ENCODE measurements around the gene TENM4.

DNA sequence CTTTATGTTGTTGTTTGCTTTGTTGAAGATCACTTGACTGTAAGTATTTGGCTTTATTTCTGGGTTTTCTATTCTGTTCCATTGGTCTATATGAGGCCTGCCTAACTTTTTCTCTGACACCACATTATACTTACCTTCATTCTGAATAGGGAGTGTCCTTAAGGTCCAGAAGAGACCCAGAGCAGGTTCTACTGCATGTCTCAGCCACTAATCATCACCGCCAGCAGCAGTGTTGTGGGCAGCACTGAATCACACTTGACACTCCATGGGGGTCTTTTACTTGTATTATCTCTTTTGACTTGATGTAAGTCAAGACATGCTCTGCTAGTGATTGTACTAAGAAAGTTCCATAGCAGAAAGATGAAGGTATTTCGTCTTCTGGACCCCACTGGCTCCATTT is 274.9 kb downstream of the TENM4 start:
- TF ChIP-seq NFRKB (IDR thresholded peaks at IDR 0.05) (no peak), TARDBP (IDR thresholded peaks at IDR 0.05) (no peak), SUZ12 (IDR thresholded peaks at IDR 0.05) (no peak)

All from HEK293T (cell line).